B cell (primary cell): ENCODE measurements around the gene WDR11. TPM values are rescaled to one million over a fixed set of nuclear protein-coding genes. Genes with fewer than 3 reads are reported as not detected.

Source experiments
- ATAC-seq: fragments of 200-7000 bp; cut with Tn5 transposase; one replicate; pipeline ENCODE4 v1.10.0; 2021; ENCODE audit warnings: low read depth, mild to moderate bottlenecking, moderate number of reproducible peaks, moderate library complexity
- CTCF ChIA-PET: fragments of 350-600 bp; sonication (Branson Sonifier 250); formaldehyde crosslinking; loops from one replicate; lab custom pipeline; 2021; ENCODE audit warnings: antibody characterized with exemption, inconsistent platforms; lab: Charles Lee
- POLR2A ChIA-PET: fragments of 350-600 bp; sonication (Branson Sonifier 250); formaldehyde crosslinking; loops from one replicate; lab custom pipeline; 2021; ENCODE audit warnings: antibody characterized with exemption; lab: Charles Lee
- DNase-seq: peaks from one replicate; pipeline ENCODE4 v3.0.0; 2013
- H2AFZ ChIP-seq: 2 replicates; pipeline ENCODE4 v1.6.1; 2012; ENCODE audit warnings: mild to moderate bottlenecking, low read depth, low read length; ENCODE audit not compliant: insufficient read depth, poor library complexity, severe bottlenecking
- H3K27ac ChIP-seq, 2 donors: 1 replicate in 1 of 2; 2 replicates in 1 of 2; pipeline ENCODE4 v1.5.1; 2012 to 2013; ENCODE audit warnings: low read length in 2 of 2, mild to moderate bottlenecking in 2 of 2, moderate library complexity in 1 of 2
- H3K27me3 ChIP-seq, 4 experiments: fragments of 200-600 bp in 1 of 4; sonication (generic) in 1 of 4; replicated peaks in 1 of 4; 1 replicate in 2 of 4; 2 replicates in 2 of 4; pipeline versions ENCODE4 v1.6.1 to v1.7.0; 2013 to 2016; ENCODE audit warnings: low read length in 3 of 4, mild to moderate bottlenecking in 2 of 4, mixed read lengths in 1 of 4, moderate library complexity in 1 of 4; ENCODE audit not compliant: insufficient read depth in 4 of 4, control insufficient read depth in 3 of 4; ENCODE audit errors: control extremely low read depth in 1 of 4
- H3K36me3 ChIP-seq, 2 experiments: replicated peaks in 1 of 2; 1 replicate in 1 of 2; 2 replicates in 1 of 2; pipeline versions ENCODE4 v1.6.1 to v1.7.1; 2013; ENCODE audit warnings: low read length in 1 of 2; ENCODE audit not compliant: insufficient read depth in 2 of 2, control insufficient read depth in 1 of 2; ENCODE audit errors: control extremely low read depth in 1 of 2, extremely low read depth in 1 of 2
- H3K4me1 ChIP-seq, 2 donors: fragments of 200-600 bp in 1 of 2; sonication (generic) in 1 of 2; 1 replicate in 1 of 2; 2 replicates in 1 of 2; pipeline versions ENCODE4 v1.5.1 to v1.6.1; 2013 to 2017; ENCODE audit warnings: low read length in 2 of 2; ENCODE audit not compliant: control insufficient read depth in 2 of 2, insufficient read depth in 2 of 2
- H3K4me2 ChIP-seq: replicated peaks from 2 replicates; pipeline ENCODE3; 2012; ENCODE audit warnings: mild to moderate bottlenecking, low read depth, low read length; ENCODE audit not compliant: poor library complexity, severe bottlenecking
- H3K4me3 ChIP-seq, 5 experiments: fragments of 200-600 bp in 1 of 5; sonication (generic) in 1 of 5; 1 replicate in 3 of 5; 2 replicates in 2 of 5; pipeline versions ENCODE4 v1.5.1 to v1.7.0; 2011 to 2016; ENCODE audit warnings: low read length in 4 of 5, mild to moderate bottlenecking in 4 of 5, low read depth in 2 of 5, control low read depth in 1 of 5, moderate library complexity in 1 of 5; ENCODE audit not compliant: insufficient read depth in 1 of 5; ENCODE audit errors: control extremely low read depth in 1 of 5, extremely low read depth in 1 of 5
- H3K79me2 ChIP-seq: fragments of 200-600 bp; sonication (generic); one replicate; pipeline ENCODE4 v1.6.0; 2016; ENCODE audit warnings: low read length; ENCODE audit not compliant: control insufficient read depth, insufficient read depth
- H3K9ac ChIP-seq: fragments of 200-600 bp; sonication (generic); 2 replicates; pipeline ENCODE4 v1.6.1; 2017; ENCODE audit warnings: mild to moderate bottlenecking, low read length, moderate library complexity
- H3K9me3 ChIP-seq, 3 donors: one replicate each; pipeline versions ENCODE4 v1.6.1 to v1.7.1; 2013; ENCODE audit warnings: low read length in 2 of 3; ENCODE audit not compliant: control insufficient read depth in 2 of 3, insufficient read depth in 1 of 3; ENCODE audit errors: control extremely low read depth in 1 of 3
- H4K20me1 ChIP-seq: 2 replicates; pipeline ENCODE4 v1.6.0; 2012; ENCODE audit warnings: mild to moderate bottlenecking, low read length; ENCODE audit not compliant: insufficient read depth, control insufficient read depth, poor library complexity, severe bottlenecking
- H3K27ac Mint-ChIP-seq: one replicate; pipeline ENCODE4 v1.8.0; 2021; ENCODE audit warnings: mixed read lengths
- H3K27me3 Mint-ChIP-seq: one replicate; pipeline ENCODE4 v1.8.0; 2021; ENCODE audit warnings: mixed read lengths
- H3K4me1 Mint-ChIP-seq: one replicate; pipeline ENCODE4 v1.8.0; 2021; ENCODE audit warnings: mixed read lengths
- H3K4me3 Mint-ChIP-seq: one replicate; pipeline ENCODE4 v1.8.0; 2021; ENCODE audit warnings: mixed read lengths
- H3K9me3 Mint-ChIP-seq: one replicate; pipeline ENCODE4 v1.8.0; 2022; ENCODE audit warnings: mixed read lengths; ENCODE audit not compliant: insufficient read depth
- CTCF ChIP-seq: fragments of 200-600 bp; IDR thresholded peaks from one replicate; pipeline ENCODE4 v1.8.0; 2022; ENCODE audit warnings: antibody characterized with exemption, mild to moderate bottlenecking
- EZH2 ChIP-seq: IDR thresholded peaks from 2 replicates; pipeline ENCODE4 v1.6.1; 2012; ENCODE audit warnings: borderline replicate concordance, low read depth, mild to moderate bottlenecking, moderate library complexity, low read length; ENCODE audit not compliant: insufficient read depth, poor library complexity, severe bottlenecking
- WGBS: methylation state at CpG from one replicate; pipeline ENCODE4 v1.1.5; 2013; ENCODE audit warnings: missing lambda C conversion rate; ENCODE audit not compliant: insufficient coverage; 5-methylcytosine and 5-hydroxymethylcytosine counted together
- intact Hi-C: fragments of 100-400 bp; cut with micrococcal nuclease; formaldehyde crosslinking; loops from one replicate; pipeline ENCODE4 v1.10.0; 2022
- polyA plus RNA-seq: library from polyadenylated mRNA; depleted of rRNA; stranded (reverse); fragments of >200 nt; gene quantifications from 2 replicates; pipeline ENCODE4 v1.2.3, GENCODE V29; 2012
- total RNA-seq, 2 donors: library from RNA; stranded (reverse); fragments of 120-200 nt in 1 of 2; gene quantifications; 1 replicate in 1 of 2; 2 replicates in 1 of 2; pipeline versions ENCODE4 v1.2.3 to v1.2.4, GENCODE V29; 2013 to 2022

WDR11 gene
- total and polyA plus RNA-seq, 2 donors (not counting 1 experiment from before 2014, with no cell fraction given), result 94.4 to 230 TPM

- ChIA-PET CTCF (interaction anchor here (0.7 kb wide), 1 partner anchor 17 kb away, joined by 3 read pairs; no protein-coding TSS in a partner anchor), POLR2A (no interaction called here)
- Histone ChIP-seq H3K36me3 (no peaks in the 10 kb centered on the region), H3K9me3 (no peaks in the 10 kb centered on the region), H2AFZ (no peak overlapping the region), H3K4me1 (no peaks in the 10 kb centered on the region), H3K27me3 (peaks cover 0 to 3% (median 0%) of the 10 kb centered on the region in 4 experiments), H3K27ac (no peak overlapping the region), H3K9ac (no peak overlapping the region), H3K4me2 (no peak overlapping the region), H3K79me2 (no peaks in the 10 kb centered on the region), H4K20me1 (no peaks in the 10 kb centered on the region), H3K4me3 (no peak overlapping the region)
- no peaks in the 10 kb centered on the region for H3K4me1 Mint-ChIP-seq
- intact Hi-C loops, result no loop called here
- H3K4me3 Mint-ChIP-seq, result no peak overlapping the region
- no peak for DNase-seq
- H3K9me3 Mint-ChIP-seq, result no peaks in the 10 kb centered on the region
- WGBS, result 100% methylated on average over 1 of the region's 2 CpGs
- H3K27ac Mint-ChIP-seq, result no peak overlapping the region
- ATAC-seq, result no peak
- peaks cover 5% of the 10 kb centered on the region for H3K27me3 Mint-ChIP-seq
- TF ChIP-seq EZH2 (no peak), CTCF (no peak)
Measured at GRCh38 chr10:120835603-120836002, 15.6 kb upstream of the WDR11 start.

GRCh38 chr10:120838941-120839340, 12.2 kb upstream of the WDR11 start:
- H3K27ac Mint-ChIP-seq, result no peak overlapping the region
- CTCF ChIA-PET, result no interaction called here
- H3K27me3 Mint-ChIP-seq, result peaks cover 5% of the 10 kb centered on the region
- DNase-seq (no peak), ATAC-seq (no peak)
- WGBS, result no CpG with 5 or more reads among the region's 3 CpGs
- Histone ChIP-seq H3K27ac (no peak overlapping the region), H4K20me1 (no peaks in the 10 kb centered on the region), H3K27me3 (peaks cover 0 to 3% (median 0%) of the 10 kb centered on the region in 4 experiments), H3K9ac (no peak overlapping the region), H3K4me2 (no peak overlapping the region), H3K4me1 (no peaks in the 10 kb centered on the region), H3K36me3 (no peaks in the 10 kb centered on the region), H2AFZ (no peak overlapping the region), H3K9me3 (no peaks in the 10 kb centered on the region), H3K4me3 (no peak overlapping the region), H3K79me2 (no peaks in the 10 kb centered on the region)
- no peak overlapping the region for H3K4me3 Mint-ChIP-seq
- intact Hi-C loops, result no loop called here
- TF ChIP-seq EZH2 (no peak), CTCF (no peak)
- POLR2A ChIA-PET, result no interaction called here
- no peaks in the 10 kb centered on the region for H3K9me3 Mint-ChIP-seq
- H3K4me1 Mint-ChIP-seq, result no peaks in the 10 kb centered on the region
